Right atrium auricular region (tissue), 2 donors: ENCODE measurements around the gene GIMAP2. TPM values are rescaled to one million over a fixed set of nuclear protein-coding genes. Genes with fewer than 3 reads are reported as not detected.

Experiments
- DNase-seq: peaks from one replicate; pipeline ENCODE4 v3.0.0-alpha.2; 2019; ENCODE audit warnings: low spot score
- H3K27ac ChIP-seq, 2 donors: fragments of 200-600 bp; sonication (generic); 1 replicate in 1 of 2; 2 replicates in 1 of 2; pipeline ENCODE4 v1.5.1; 2016 to 2019
- H3K27me3 ChIP-seq, 2 donors: fragments of 200-600 bp; sonication (generic); one replicate each; pipeline versions ENCODE4 v1.5.1 to v1.6.0; 2017 to 2019
- H3K36me3 ChIP-seq: fragments of 200-600 bp; sonication (generic); one replicate; pipeline ENCODE4 v1.5.1; 2016
- H3K4me1 ChIP-seq, 2 donors: fragments of 200-600 bp; sonication (generic); one replicate each; pipeline versions ENCODE4 v1.5.1 to v1.6.0; 2017 to 2019
- H3K4me3 ChIP-seq, 2 donors: fragments of 200-600 bp; sonication (generic); 1 replicate in 1 of 2; 2 replicates in 1 of 2; pipeline ENCODE4 v1.5.1; 2017 to 2019; ENCODE audit warnings: mild to moderate bottlenecking in 1 of 2, moderate library complexity in 1 of 2
- H3K9me3 ChIP-seq, 2 donors: fragments of 200-600 bp; sonication (generic); one replicate each; pipeline ENCODE4 v1.5.1; 2019
- CTCF ChIP-seq, 2 donors: fragments of 200-600 bp; sonication (generic); IDR thresholded peaks; one replicate each; pipeline ENCODE4 v1.5.1; 2019; ENCODE audit warnings: antibody characterized with exemption in 2 of 2
- total RNA-seq, 2 donors: library from RNA; depleted of rRNA; stranded (reverse); fragments of >200 nt; gene quantifications; one replicate each; pipeline ENCODE4 v1.1.0, GENCODE V29; 2016

GIMAP2 gene
- total RNA-seq, 2 donors from 2014 or later: 3.8 to 8.3 TPM

- DNase-seq: no peak
- H3K4me1 ChIP-seq: peaks cover 0 to 18% of the 10 kb centered on the region in 2 donors
- peaks cover 9% of the 10 kb centered on the region for H3K36me3 ChIP-seq
- H3K27me3 ChIP-seq: no peaks in the 10 kb centered on the region
- peak overlapping the region in 1 of 2 donors; percentile 20 for H3K4me3 ChIP-seq
- H3K9me3 ChIP-seq: peaks cover 0 to 7% of the 10 kb centered on the region in 2 donors
- TF ChIP-seq CTCF (IDR thresholded peaks at IDR 0.05): no peak
- peak overlapping the region; percentile 49 to 71 for H3K27ac ChIP-seq
These were observed 37.0 kb downstream of the GIMAP2 start for GRCh38 chr7:150722431-150722931.

- DNase-seq: no peak
- Histone ChIP-seq H3K27me3 (no peaks in the 10 kb centered on the region), H3K4me1 (peaks cover 0 to 18% of the 10 kb centered on the region in 2 donors), H3K4me3 (no peak overlapping the region), H3K27ac (no peak overlapping the region), H3K36me3 (peaks cover 9% of the 10 kb centered on the region), H3K9me3 (peaks cover 0 to 14% of the 10 kb centered on the region in 2 donors)
- no peak for TF ChIP-seq CTCF (IDR thresholded peaks at IDR 0.05)
These were observed 38.0 kb downstream of the GIMAP2 start for GRCh38 chr7:150723467-150723866.

GRCh38 chr7:150727381-150727780, 41.9 kb downstream of the GIMAP2 start:
- no peaks in the 10 kb centered on the region for H3K36me3 ChIP-seq
- DNase-seq: no peak
- H3K4me1 ChIP-seq: peaks cover 0 to 5% of the 10 kb centered on the region in 2 donors
- H3K27ac ChIP-seq: no peak overlapping the region
- no peaks in the 10 kb centered on the region for H3K27me3 ChIP-seq
- no peak overlapping the region for H3K4me3 ChIP-seq
- peaks cover 0 to 23% of the 10 kb centered on the region in 2 donors for H3K9me3 ChIP-seq
- no peak for TF ChIP-seq CTCF (IDR thresholded peaks at IDR 0.05)

GRCh38 chr7:150728011-150728410, 42.5 kb downstream of the GIMAP2 start:
- no peak overlapping the region for H3K4me3 ChIP-seq
- H3K27ac ChIP-seq: no peak overlapping the region
- H3K9me3 ChIP-seq: peaks cover 0 to 23% of the 10 kb centered on the region in 2 donors
- no peak for DNase-seq
- H3K4me1 ChIP-seq: no peaks in the 10 kb centered on the region
- no peaks in the 10 kb centered on the region for H3K27me3 ChIP-seq
- H3K36me3 ChIP-seq: no peaks in the 10 kb centered on the region
- no peak for TF ChIP-seq CTCF (IDR thresholded peaks at IDR 0.05)

GRCh38 chr7:150728609-150729008, 43.1 kb downstream of the GIMAP2 start:
- no peak for TF ChIP-seq CTCF (IDR thresholded peaks at IDR 0.05)
- H3K36me3 ChIP-seq: no peaks in the 10 kb centered on the region
- no peaks in the 10 kb centered on the region for H3K27me3 ChIP-seq
- H3K27ac ChIP-seq: no peak overlapping the region
- H3K4me1 ChIP-seq: no peaks in the 10 kb centered on the region
- no peak overlapping the region for H3K4me3 ChIP-seq
- H3K9me3 ChIP-seq: peaks cover 0 to 23% of the 10 kb centered on the region in 2 donors
- no peak for DNase-seq

GRCh38 chr7:150731916-150732315, 46.4 kb downstream of the GIMAP2 start:
- Histone ChIP-seq H3K4me3 (no peak overlapping the region), H3K4me1 (peaks cover 0 to 5% of the 10 kb centered on the region in 2 donors), H3K36me3 (no peaks in the 10 kb centered on the region), H3K9me3 (peaks cover 0 to 16% of the 10 kb centered on the region in 2 donors), H3K27me3 (no peaks in the 10 kb centered on the region), H3K27ac (no peak overlapping the region)
- TF ChIP-seq CTCF (IDR thresholded peaks at IDR 0.05): no peak
- no peak for DNase-seq
